Neural crest cell (in vitro differentiated cells): ENCODE measurements around the gene NUMA1. TPM values are rescaled to one million over a fixed set of nuclear protein-coding genes. Genes with fewer than 3 reads are reported as not detected.

Experiments
- DNase-seq: peaks from one replicate; pipeline ENCODE4 v3.0.0; 2021; ENCODE audit warnings: low read depth, mixed read lengths, low spot score
- H3K27ac Mint-ChIP-seq: one replicate; pipeline ENCODE4 v1.8.0; 2021; ENCODE audit warnings: mild to moderate bottlenecking, mixed read lengths; ENCODE audit not compliant: unreplicated experiment
- H3K27me3 Mint-ChIP-seq: 2 replicates; pipeline ENCODE4 v1.8.0; 2021; ENCODE audit warnings: low read depth, mild to moderate bottlenecking, mixed read lengths
- H3K36me3 Mint-ChIP-seq: 2 replicates; pipeline ENCODE4 v1.8.0; 2021; ENCODE audit warnings: low read depth, mild to moderate bottlenecking, mixed read lengths
- H3K4me1 Mint-ChIP-seq: 2 replicates; pipeline ENCODE4 v1.8.0; 2021; ENCODE audit warnings: mixed read lengths
- H3K4me3 Mint-ChIP-seq: one replicate; pipeline ENCODE4 v1.8.0; 2021; ENCODE audit warnings: mild to moderate bottlenecking, mixed read lengths
- H3K9me3 Mint-ChIP-seq: 2 replicates; pipeline ENCODE4 v1.8.0; 2021; ENCODE audit warnings: mixed read lengths
- total RNA-seq: library from RNA; stranded (reverse); gene quantifications from 2 replicates; pipeline ENCODE4 v1.2.1, GENCODE V29; 2021
- TF ChIP-seq, protein P1 (sequence below): fragments of 200-600 bp; sonication (generic); conservative IDR thresholded peaks from 2 replicates; pipeline ENCODE4 v1.5.0; 2021; ENCODE audit warnings: antibody characterized with exemption, mild to moderate bottlenecking

The NUMA1 gene
- total RNA-seq, 1 donor from 2014 or later: 179 TPM

GRCh38 chr11:72005347-72006260, 74.7 kb downstream of the NUMA1 start:
- no peak for DNase-seq
- H3K9me3 Mint-ChIP-seq: no peaks in the 10 kb centered on the region
- H3K27ac Mint-ChIP-seq: no peak overlapping the region
- H3K27me3 Mint-ChIP-seq: peaks cover 10% of the 10 kb centered on the region
- peak overlapping the region; percentile 13 for H3K4me3 Mint-ChIP-seq
- peaks cover 28% of the 10 kb centered on the region for H3K36me3 Mint-ChIP-seq
- peaks cover 6% of the 10 kb centered on the region for H3K4me1 Mint-ChIP-seq
- TF ChIP-seq, protein P1, sequence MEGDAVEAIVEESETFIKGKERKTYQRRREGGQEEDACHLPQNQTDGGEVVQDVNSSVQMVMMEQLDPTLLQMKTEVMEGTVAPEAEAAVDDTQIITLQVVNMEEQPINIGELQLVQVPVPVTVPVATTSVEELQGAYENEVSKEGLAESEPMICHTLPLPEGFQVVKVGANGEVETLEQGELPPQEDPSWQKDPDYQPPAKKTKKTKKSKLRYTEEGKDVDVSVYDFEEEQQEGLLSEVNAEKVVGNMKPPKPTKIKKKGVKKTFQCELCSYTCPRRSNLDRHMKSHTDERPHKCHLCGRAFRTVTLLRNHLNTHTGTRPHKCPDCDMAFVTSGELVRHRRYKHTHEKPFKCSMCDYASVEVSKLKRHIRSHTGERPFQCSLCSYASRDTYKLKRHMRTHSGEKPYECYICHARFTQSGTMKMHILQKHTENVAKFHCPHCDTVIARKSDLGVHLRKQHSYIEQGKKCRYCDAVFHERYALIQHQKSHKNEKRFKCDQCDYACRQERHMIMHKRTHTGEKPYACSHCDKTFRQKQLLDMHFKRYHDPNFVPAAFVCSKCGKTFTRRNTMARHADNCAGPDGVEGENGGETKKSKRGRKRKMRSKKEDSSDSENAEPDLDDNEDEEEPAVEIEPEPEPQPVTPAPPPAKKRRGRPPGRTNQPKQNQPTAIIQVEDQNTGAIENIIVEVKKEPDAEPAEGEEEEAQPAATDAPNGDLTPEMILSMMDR: no peak

DNA sequence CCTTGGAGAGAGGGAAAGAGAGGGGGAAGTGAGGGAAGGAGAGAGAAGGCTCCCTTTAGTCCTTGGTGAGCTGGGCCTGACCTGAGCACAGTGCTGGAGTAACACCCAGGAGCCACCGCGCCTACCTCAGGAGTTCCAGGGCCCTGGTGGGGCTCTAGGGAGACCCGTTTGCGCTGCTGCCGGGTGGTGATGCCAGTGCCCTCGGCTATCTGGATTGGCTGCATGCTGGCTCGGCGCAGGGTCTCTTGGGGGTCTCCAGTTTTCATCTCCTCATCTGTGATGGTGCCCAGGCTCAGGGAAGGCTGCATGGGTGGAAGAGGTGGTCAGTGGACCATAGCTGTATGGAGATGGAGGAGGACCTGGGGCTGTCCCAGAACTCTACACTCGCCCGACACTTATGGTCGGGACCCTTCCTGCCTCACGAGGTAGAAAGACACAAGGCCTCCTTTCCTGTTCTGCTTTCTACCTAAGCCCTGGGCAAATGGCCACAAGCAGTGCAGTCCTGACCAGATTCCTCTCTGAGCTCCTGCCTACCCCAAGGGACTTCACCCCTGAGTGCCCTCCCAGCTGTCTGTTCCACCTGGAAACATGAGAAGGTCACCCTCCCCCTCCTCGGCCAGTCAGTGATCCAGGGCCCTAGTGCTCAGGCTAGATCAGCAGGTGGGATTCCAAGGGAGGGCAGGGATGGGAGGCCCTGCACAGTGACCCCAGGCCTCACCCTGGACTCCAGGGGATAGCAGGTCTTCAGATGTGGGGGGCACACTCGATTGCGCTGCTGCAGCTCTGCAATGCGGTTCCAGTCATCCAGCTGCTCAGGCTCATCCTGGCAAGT, 75.6 kb downstream of the NUMA1 start:
- H3K9me3 Mint-ChIP-seq: no peaks in the 10 kb centered on the region
- TF ChIP-seq, protein P1: no peak
- peak overlapping the region; percentile 15 for H3K4me3 Mint-ChIP-seq
- DNase-seq: no peak
- peaks cover 25% of the 10 kb centered on the region for H3K36me3 Mint-ChIP-seq
- peaks cover 6% of the 10 kb centered on the region for H3K4me1 Mint-ChIP-seq
- no peak overlapping the region for H3K27ac Mint-ChIP-seq
- H3K27me3 Mint-ChIP-seq: peaks cover 10% of the 10 kb centered on the region

- no peak overlapping the region for H3K27ac Mint-ChIP-seq
- TF ChIP-seq, protein P1: no peak
- DNase-seq: no peak
- peaks cover 6% of the 10 kb centered on the region for H3K4me1 Mint-ChIP-seq
- H3K4me3 Mint-ChIP-seq: no peak overlapping the region
- peaks cover 27% of the 10 kb centered on the region for H3K36me3 Mint-ChIP-seq
- no peaks in the 10 kb centered on the region for H3K9me3 Mint-ChIP-seq
- H3K27me3 Mint-ChIP-seq: peaks cover 14% of the 10 kb centered on the region
These were observed 76.6 kb downstream of the NUMA1 start for GRCh38 chr11:72003776-72004171.

DNA sequence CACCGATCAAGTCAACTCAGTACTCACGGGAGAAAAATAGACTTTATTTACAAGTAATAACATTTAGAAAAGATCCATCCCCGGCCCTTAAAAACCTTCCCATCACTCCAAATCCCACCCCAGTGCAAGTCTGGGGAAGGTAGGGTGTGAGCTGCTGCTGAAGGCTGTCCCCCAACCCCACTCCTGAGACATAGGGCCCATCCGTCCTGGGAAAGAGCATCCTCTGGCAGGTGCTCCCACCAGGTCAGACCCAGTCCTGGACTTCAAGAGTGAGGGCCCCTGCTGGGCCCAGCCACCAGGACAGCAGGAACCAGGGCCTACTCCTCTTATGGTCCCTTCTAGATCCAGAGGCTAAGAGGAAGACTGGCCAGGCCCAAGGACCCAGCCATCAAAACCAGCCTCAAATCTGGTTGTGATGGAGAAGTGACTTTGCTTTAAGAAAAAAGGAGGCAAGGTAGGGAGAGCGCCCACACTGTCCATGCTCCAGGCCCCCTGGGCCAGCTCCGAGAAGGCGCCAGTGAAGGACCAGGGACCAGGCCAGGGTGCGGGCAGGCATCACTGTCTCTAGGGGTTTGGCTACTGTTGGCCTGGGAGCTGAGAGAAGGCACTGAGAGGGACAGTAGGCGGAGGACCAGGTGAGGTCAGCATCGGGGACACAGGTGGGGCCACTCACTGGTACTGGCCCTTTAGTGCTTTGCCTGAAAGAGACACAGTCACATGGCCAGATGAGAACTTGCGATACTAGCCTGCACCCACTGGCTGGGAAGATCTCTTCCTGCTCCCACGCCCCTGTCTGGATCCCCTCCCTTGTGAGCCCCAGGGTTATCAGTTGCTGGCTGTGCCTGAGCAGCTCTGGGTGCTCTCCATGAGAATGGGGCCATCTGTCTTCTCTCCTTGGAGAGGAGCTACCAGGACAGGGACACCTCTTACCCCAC, 77.2 kb downstream of the NUMA1 start:
- Mint-ChIP-seq H3K27ac (peak overlapping the region; percentile 80), H3K36me3 (peaks cover 25% of the 10 kb centered on the region)
- no peak for DNase-seq

More for the DNA sequence above, 77.2 kb downstream of the NUMA1 start:
- Mint-ChIP-seq H3K9me3 (no peaks in the 10 kb centered on the region), H3K4me3 (peak overlapping the region; percentile 54), H3K4me1 (peaks cover 6% of the 10 kb centered on the region), H3K27me3 (peaks cover 16% of the 10 kb centered on the region)
- TF ChIP-seq, protein P1: no peak
